Endothelial cell of umbilical vein (primary cell): Measurements from ENCODE around the gene CARHSP1. TPM values are rescaled to one million over a fixed set of nuclear protein-coding genes. Genes with fewer than 3 reads are reported as not detected.

Source experiments
- BruUV-seq: library from RNA; stranded (reverse); fragments of 400-500 nt; replicated peaks from 2 replicates; lab custom pipeline; 2021; lab: Mats Ljungman, UMichigan
- CTCF ChIA-PET: fragments of 300-600, 350-600 bp; sonication (Branson Sonifier 250); formaldehyde crosslinking; loops from one replicate; lab custom pipeline; 2021; ENCODE audit warnings: antibody characterized with exemption, inconsistent platforms; lab: Charles Lee
- POLR2A ChIA-PET: fragments of 300-600, 350-600 bp; sonication (Branson Sonifier 250); formaldehyde crosslinking; loops from one replicate; lab custom pipeline; 2021; ENCODE audit warnings: antibody characterized with exemption, inconsistent platforms; lab: Charles Lee
- DNase-seq: peaks from one replicate; pipeline ENCODE4 v3.0.0-alpha.2; 2011; ENCODE audit warnings: low read depth, low spot score
- FAIRE-seq: peaks from 2 replicates; lab custom pipeline; 2011; peaks lifted over from hg19 to GRCh38; lab: Jason Lieb, UNC
- H2AFZ ChIP-seq: 2 replicates; pipeline ENCODE4 v1.6.0; 2012; ENCODE audit warnings: low read depth, low read length, control low read depth, inconsistent platforms
- H3K27ac ChIP-seq: 2 replicates; pipeline ENCODE4 v1.5.1; 2011; ENCODE audit warnings: low read depth, mild to moderate bottlenecking, control low read depth, low read length, moderate library complexity; ENCODE audit not compliant: insufficient read depth
- H3K27me3 ChIP-seq, 2 experiments: 2 replicates each; pipeline versions ENCODE4 v1.6.0 to v1.6.1; 2011; ENCODE audit warnings: low read length in 2 of 2, mixed read lengths in 1 of 2; ENCODE audit not compliant: control insufficient read depth in 2 of 2, insufficient read depth in 2 of 2
- H3K36me3 ChIP-seq, 2 experiments: 2 replicates in 1 of 2; 3 replicates in 1 of 2; pipeline ENCODE4 v1.5.1; 2011; ENCODE audit warnings: low read length in 2 of 2, mild to moderate bottlenecking in 1 of 2, moderate library complexity in 1 of 2; ENCODE audit not compliant: control insufficient read depth in 2 of 2, insufficient read depth in 2 of 2; ENCODE audit errors: extremely low read depth in 1 of 2
- H3K4me1 ChIP-seq: 3 replicates; pipeline ENCODE4 v1.5.1; 2011; ENCODE audit warnings: mild to moderate bottlenecking, low read length; ENCODE audit not compliant: control insufficient read depth, insufficient read depth; ENCODE audit errors: extremely low read depth
- H3K4me2 ChIP-seq: 2 replicates; pipeline ENCODE4 v1.6.1; 2011; ENCODE audit warnings: low read length, control low read depth, mixed read lengths; ENCODE audit not compliant: insufficient read depth
- H3K4me3 ChIP-seq, 3 experiments: fragments of 200-600 bp in 1 of 3; sonication (generic), shearing (Covaris generic) in 1 of 3; replicated peaks in 1 of 3; 2 replicates each; pipeline ENCODE4 v1.5.1; 2011 to 2016; ENCODE audit warnings: control low read depth in 3 of 3, low read length in 3 of 3, mild to moderate bottlenecking in 2 of 3, inconsistent platforms in 1 of 3, low read depth in 1 of 3, moderate library complexity in 1 of 3; ENCODE audit not compliant: insufficient read depth in 1 of 3
- H3K79me2 ChIP-seq: 2 replicates; pipeline ENCODE4 v1.6.0; 2012; ENCODE audit warnings: low read length, inconsistent platforms; ENCODE audit not compliant: control insufficient read depth, insufficient read depth
- H3K9ac ChIP-seq: replicated peaks from 2 replicates; pipeline ENCODE3; 2011; ENCODE audit warnings: low read length, control low read depth; ENCODE audit not compliant: insufficient read depth; ENCODE audit errors: extremely low read depth
- H3K9me1 ChIP-seq: replicated peaks from 3 replicates; pipeline ENCODE4 v1.6.0; 2011; ENCODE audit warnings: mild to moderate bottlenecking, low read length; ENCODE audit not compliant: control insufficient read depth, insufficient read depth; ENCODE audit errors: extremely low read depth
- H3K9me3 ChIP-seq: replicated peaks from 2 replicates; pipeline ENCODE4 v1.5.1; 2012; ENCODE audit warnings: low read length, inconsistent platforms; ENCODE audit not compliant: control insufficient read depth, insufficient read depth
- H4K20me1 ChIP-seq: replicated peaks from 2 replicates; pipeline ENCODE3; 2011; ENCODE audit warnings: mild to moderate bottlenecking, low read length; ENCODE audit not compliant: control insufficient read depth, insufficient read depth; ENCODE audit errors: extremely low read depth
- EZH2 ChIP-seq: IDR thresholded peaks from 2 replicates; pipeline ENCODE4 v1.6.1; 2012; ENCODE audit warnings: borderline replicate concordance, low read depth, mild to moderate bottlenecking, moderate library complexity, low read length, inconsistent platforms; ENCODE audit not compliant: severe bottlenecking
- FOS ChIP-seq: IDR thresholded peaks from 2 replicates; pipeline ENCODE4 v1.6.1; 2011; ENCODE audit warnings: mild to moderate bottlenecking, low read length, moderate library complexity, borderline replicate concordance; ENCODE audit not compliant: insufficient read depth
- GATA2 ChIP-seq: IDR thresholded peaks from 2 replicates; pipeline ENCODE4 v1.7.0; 2011; ENCODE audit warnings: low read depth, mild to moderate bottlenecking, moderate library complexity, mixed read lengths, low read length; ENCODE audit not compliant: insufficient read length, insufficient read depth
- JUN ChIP-seq: IDR thresholded peaks from 2 replicates; pipeline ENCODE4 v1.6.1; 2011; ENCODE audit warnings: borderline replicate concordance, low read depth; ENCODE audit not compliant: insufficient read length, insufficient read depth
- MAX ChIP-seq: IDR thresholded peaks from 2 replicates; pipeline ENCODE4 v1.6.1; 2011; ENCODE audit not compliant: insufficient read depth, insufficient read length
- MYC ChIP-seq: IDR thresholded peaks from one replicate; pipeline ENCODE4 v1.6.1; 2011; ENCODE audit warnings: mild to moderate bottlenecking, low read depth, low read length
- POLR2A ChIP-seq: IDR thresholded peaks from 2 replicates; pipeline ENCODE4 v1.6.1; 2012; ENCODE audit warnings: low read depth, mild to moderate bottlenecking, control low read depth, low read length
- POLR2AphosphoS5 ChIP-seq: IDR thresholded peaks from 2 replicates; pipeline ENCODE4 v1.6.1; 2012; ENCODE audit warnings: low read depth, mild to moderate bottlenecking, control low read depth, low read length, moderate library complexity; ENCODE audit not compliant: insufficient read depth
- dilution Hi-C: fragments of 300-500 bp; cut with MboI; formaldehyde crosslinking; loops from one replicate; pipeline ENCODE4 v1.15.0; 2019; ENCODE audit warnings: low sequenced_read_pairs; ENCODE audit not compliant: extremely low pct_ligation_motif_present
- intact Hi-C: fragments of 100-400 bp; cut with micrococcal nuclease; formaldehyde crosslinking; loops from one replicate; pipeline ENCODE4 v1.10.0; 2022
- polyA plus RNA-seq, 4 experiments: library from polyadenylated mRNA; depleted of rRNA in 3 of 4; stranded (reverse) in 3 of 4; unstranded in 1 of 4; fragments of >200 nt; gene quantifications; 2 replicates each; pipeline versions ENCODE4 v1.2.1 to v1.2.3, GENCODE V29; 2011 to 2012; ENCODE audit warnings: missing spikeins in 1 of 4
- total RNA-seq: library from RNA; stranded (reverse); gene quantifications from 2 replicates; pipeline ENCODE4 v1.2.3, GENCODE V29; 2021
- TF ChIP-seq, protein P1 (sequence below), 2 donors: IDR thresholded peaks; 1 replicate in 1 of 2; 2 replicates in 1 of 2; pipeline ENCODE4 v1.5.1; 2011; ENCODE audit warnings: low read length in 2 of 2, mild to moderate bottlenecking in 2 of 2, moderate library complexity in 2 of 2, control low read depth in 1 of 2, inconsistent platforms in 1 of 2, low read depth in 1 of 2; ENCODE audit not compliant: insufficient read depth in 1 of 2; ENCODE audit errors: extremely low read depth in 1 of 2

Gene CARHSP1
- total and polyA plus RNA-seq, 2 donors (not counting 3 experiments of a cell fraction or from before 2014, with no cell fraction given), result 64.9 to 72.5 TPM

- H3K9me1 ChIP-seq, result no peaks in the 10 kb centered on the region
- H3K9ac ChIP-seq, result no peak overlapping the region
- no peaks in the 10 kb centered on the region for H4K20me1 ChIP-seq
- FAIRE-seq, result peak; percentile 58
- H3K79me2 ChIP-seq, result peaks cover 9% of the 10 kb centered on the region
- no peaks in the 10 kb centered on the region for H3K9me3 ChIP-seq
- peak overlapping the region; percentile 10 for H3K4me2 ChIP-seq
- BruUV-seq, result no TSS peak
- peaks cover 18% of the 10 kb centered on the region for H3K4me1 ChIP-seq
- H3K27me3 ChIP-seq, result no peaks in the 10 kb centered on the region
- ChIA-PET POLR2A (interaction anchor here (0.7 kb wide), 1 partner anchor 40 kb away, joined by 4 read pairs; the partner anchor contains the start of gene CARHSP1), CTCF (interaction anchor here (0.7 to 2.2 kb wide), 10 partner anchors 12 to 180 kb away, joined by 3 to 22 read pairs (median 4); partner anchors contain the start of genes CARHSP1 and LITAFD)
- peaks cover 9 to 11% of the 10 kb centered on the region in 2 experiments for H3K36me3 ChIP-seq
- H2AFZ ChIP-seq, result no peak overlapping the region
- TF ChIP-seq MAX (no peak), FOS (peak; percentile 51), POLR2A (no peak), JUN (peak; percentile 49), POLR2AphosphoS5 (peak; percentile 12)
- dilution Hi-C loops, result no loop called here
- intact Hi-C loops, result no loop called here
- peak overlapping the region; percentile 36 for H3K27ac ChIP-seq
- DNase-seq, result peak; percentile 69
- no peak overlapping the region for H3K4me3 ChIP-seq
These were observed 40.2 kb downstream of the CARHSP1 start for GRCh38 chr16:8828541-8829165.

- FAIRE-seq (no peak), DNase-seq (no peak)
- H3K4me2 ChIP-seq, result no peak overlapping the region
- intact Hi-C loops, result no loop called here
- peaks cover 4 to 9% of the 10 kb centered on the region in 2 experiments for H3K36me3 ChIP-seq
- ChIA-PET POLR2A (interaction anchor here (1.1 kb wide), 1 partner anchor 16 kb away, joined by 3 read pairs; no protein-coding TSS in a partner anchor), CTCF (interaction anchor here (1.0 kb wide), 1 partner anchor 54 kb away, joined by 6 read pairs; no protein-coding TSS in a partner anchor)
- H3K9me1 ChIP-seq, result no peaks in the 10 kb centered on the region
- dilution Hi-C loops, result no loop called here
- peaks cover 6% of the 10 kb centered on the region for H3K79me2 ChIP-seq
- H4K20me1 ChIP-seq, result peaks cover 4% of the 10 kb centered on the region
- H3K4me1 ChIP-seq, result peaks cover 18% of the 10 kb centered on the region
- no peak overlapping the region for H3K27ac ChIP-seq
- no peak overlapping the region for H3K9ac ChIP-seq
- H3K27me3 ChIP-seq, result no peaks in the 10 kb centered on the region
- H3K9me3 ChIP-seq, result no peaks in the 10 kb centered on the region
- no peak overlapping the region for H2AFZ ChIP-seq
- no peak for TF ChIP-seq POLR2AphosphoS5
- no peak for TF ChIP-seq EZH2
- TF ChIP-seq MAX, result no peak
- TF ChIP-seq POLR2A, result no peak
- TF ChIP-seq, protein P1, sequence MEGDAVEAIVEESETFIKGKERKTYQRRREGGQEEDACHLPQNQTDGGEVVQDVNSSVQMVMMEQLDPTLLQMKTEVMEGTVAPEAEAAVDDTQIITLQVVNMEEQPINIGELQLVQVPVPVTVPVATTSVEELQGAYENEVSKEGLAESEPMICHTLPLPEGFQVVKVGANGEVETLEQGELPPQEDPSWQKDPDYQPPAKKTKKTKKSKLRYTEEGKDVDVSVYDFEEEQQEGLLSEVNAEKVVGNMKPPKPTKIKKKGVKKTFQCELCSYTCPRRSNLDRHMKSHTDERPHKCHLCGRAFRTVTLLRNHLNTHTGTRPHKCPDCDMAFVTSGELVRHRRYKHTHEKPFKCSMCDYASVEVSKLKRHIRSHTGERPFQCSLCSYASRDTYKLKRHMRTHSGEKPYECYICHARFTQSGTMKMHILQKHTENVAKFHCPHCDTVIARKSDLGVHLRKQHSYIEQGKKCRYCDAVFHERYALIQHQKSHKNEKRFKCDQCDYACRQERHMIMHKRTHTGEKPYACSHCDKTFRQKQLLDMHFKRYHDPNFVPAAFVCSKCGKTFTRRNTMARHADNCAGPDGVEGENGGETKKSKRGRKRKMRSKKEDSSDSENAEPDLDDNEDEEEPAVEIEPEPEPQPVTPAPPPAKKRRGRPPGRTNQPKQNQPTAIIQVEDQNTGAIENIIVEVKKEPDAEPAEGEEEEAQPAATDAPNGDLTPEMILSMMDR (IDR thresholded peaks at IDR 0.05; ENCODE audit: extremely low read depth in 1 of 2, insufficient read depth in 1 of 2, low read depth in 1 of 2, low read length in 2 of 2), result no peak
- no peak for TF ChIP-seq JUN
- no peak for TF ChIP-seq GATA2
- TF ChIP-seq MYC, result no peak
- TF ChIP-seq FOS, result no peak
- no peak overlapping the region for H3K4me3 ChIP-seq
- no TSS peak for BruUV-seq
These were observed 42.4 kb downstream of the CARHSP1 start for GRCh38 chr16:8826278-8826879.
